Measurements from ENCODE around the gene BICDL2. TPM values are rescaled to one million over a fixed set of nuclear protein-coding genes. Genes with fewer than 3 reads are reported as not detected.

Gene BICDL2
- total RNA-seq, 1 experiment from 2014 or later = not detected

GRCh38 chr16:3003582-3004270 is 33.0 kb downstream of the BICDL2 start:
- H3K4me1 ChIP-seq (ENCODE audit: insufficient read depth, low read length, poor library complexity, severe bottlenecking) = peaks cover 4% of the 10 kb centered on the region
- TF ChIP-seq EZH2 (IDR thresholded peaks at IDR 0.05; ENCODE audit: borderline replicate concordance, low read depth, low read length, poor library complexity, severe bottlenecking) (no peak), CTCF (conservative IDR thresholded peaks at IDR 0.05; ENCODE audit: low read depth, low read length) (peak; percentile 72)
- ChIA-PET POLR2A (ENCODE audit: low non-redundant PET) (interaction anchor here (0.8 kb wide), 1 partner anchor 131 kb away, joined by 4 read pairs; the partner anchor contains the start of gene ZNF213), CTCF (interaction anchor here (0.7 to 1.6 kb wide), 4 partner anchors 17 to 28 kb away, joined by 3 to 15 read pairs (median 4); partner anchors contain the start of genes HCFC1R1, THOC6 and TNFRSF12A)
- H3K27ac ChIP-seq (ENCODE audit: low read depth, low read length, poor library complexity, severe bottlenecking) = no peak overlapping the region
- no peak overlapping the region for H3K4me3 ChIP-seq (ENCODE audit: low read depth, low read length, poor library complexity, severe bottlenecking)
- intact Hi-C loops (cut with micrococcal nuclease; ENCODE audit: unreplicated experiment) = loop anchor here (1.0 kb wide), 2 partner anchors 25 to 34 kb away; partner anchors contain the start of gene PAQR4
- no peaks in the 10 kb centered on the region for H3K36me3 ChIP-seq (ENCODE audit: insufficient read depth, low read length, poor library complexity, severe bottlenecking)
- BruUV-seq (replicated peaks) = no TSS peak
- peak; percentile 99 for DNase-seq (ENCODE audit: low spot score)
- H3K9me3 ChIP-seq (ENCODE audit: low read depth, low read length, poor library complexity, severe bottlenecking) = no peaks in the 10 kb centered on the region
- H3K27me3 ChIP-seq (replicated peaks; ENCODE audit: insufficient read depth, low read depth, low read length, poor library complexity) = peaks cover 67% of the 10 kb centered on the region

- Histone ChIP-seq H3K4me1 (ENCODE audit: insufficient read depth, low read length, poor library complexity, severe bottlenecking) (no peaks in the 10 kb centered on the region), H3K36me3 (ENCODE audit: insufficient read depth, low read length, poor library complexity, severe bottlenecking) (no peaks in the 10 kb centered on the region), H3K4me3 (ENCODE audit: low read depth, low read length, poor library complexity, severe bottlenecking) (no peak overlapping the region), H3K27me3 (replicated peaks; ENCODE audit: insufficient read depth, low read depth, low read length, poor library complexity) (peaks cover 67% of the 10 kb centered on the region), H3K9me3 (ENCODE audit: low read depth, low read length, poor library complexity, severe bottlenecking) (no peaks in the 10 kb centered on the region), H3K27ac (ENCODE audit: low read depth, low read length, poor library complexity, severe bottlenecking) (no peak overlapping the region)
- no peak for TF ChIP-seq EZH2 (IDR thresholded peaks at IDR 0.05; ENCODE audit: borderline replicate concordance, low read depth, low read length, poor library complexity, severe bottlenecking)
- no peak for TF ChIP-seq CTCF (conservative IDR thresholded peaks at IDR 0.05; ENCODE audit: low read depth, low read length)
- POLR2A ChIA-PET (ENCODE audit: low non-redundant PET) = no interaction called here
- DNase-seq (ENCODE audit: low spot score) = no peak
- CTCF ChIA-PET = no interaction called here
- no TSS peak for BruUV-seq (replicated peaks)
- intact Hi-C loops (cut with micrococcal nuclease; ENCODE audit: unreplicated experiment) = no loop called here
Measured at GRCh38 chr16:3001316-3001715, 35.4 kb downstream of the BICDL2 start.

- no peak overlapping the region for H3K27ac ChIP-seq (ENCODE audit: low read depth, low read length, poor library complexity, severe bottlenecking)
- H3K4me3 ChIP-seq (ENCODE audit: low read depth, low read length, poor library complexity, severe bottlenecking) = no peak overlapping the region
- BruUV-seq (replicated peaks) = no TSS peak
- ChIA-PET POLR2A (ENCODE audit: low non-redundant PET) (no interaction called here), CTCF (no interaction called here)
- TF ChIP-seq EZH2 (IDR thresholded peaks at IDR 0.05; ENCODE audit: borderline replicate concordance, low read depth, low read length, poor library complexity, severe bottlenecking) = no peak
- TF ChIP-seq CTCF (conservative IDR thresholded peaks at IDR 0.05; ENCODE audit: low read depth, low read length) = no peak
- no peaks in the 10 kb centered on the region for H3K4me1 ChIP-seq (ENCODE audit: insufficient read depth, low read length, poor library complexity, severe bottlenecking)
- intact Hi-C loops (cut with micrococcal nuclease; ENCODE audit: unreplicated experiment) = no loop called here
- DNase-seq (ENCODE audit: low spot score) = no peak
- H3K36me3 ChIP-seq (ENCODE audit: insufficient read depth, low read length, poor library complexity, severe bottlenecking) = no peaks in the 10 kb centered on the region
- no peaks in the 10 kb centered on the region for H3K9me3 ChIP-seq (ENCODE audit: low read depth, low read length, poor library complexity, severe bottlenecking)
- peaks cover 63% of the 10 kb centered on the region for H3K27me3 ChIP-seq (replicated peaks; ENCODE audit: insufficient read depth, low read depth, low read length, poor library complexity)
Measured at GRCh38 chr16:3000540-3000939, 36.2 kb downstream of the BICDL2 start.

All from A673 (cell line).